Uterus (tissue), 2 donors: ENCODE results near the gene FGG.

Experiments used
- POLR2A ChIP-seq, 2 donors: fragments of 450-650 bp; IDR thresholded peaks; one replicate each; pipeline ENCODE4 v1.6.1; 2016; ENCODE audit warnings: antibody characterized with exemption in 2 of 2, mild to moderate bottlenecking in 1 of 2, moderate library complexity in 1 of 2
- TF ChIP-seq, protein P1 (sequence below), 4 experiments: fragments of 200-600 bp in 2 of 4; fragments of 450-650 bp in 2 of 4; sonication (generic) in 2 of 4; IDR thresholded peaks; one replicate each; pipeline ENCODE4 v1.5.1; 2016 to 2019; ENCODE audit warnings: antibody characterized with exemption in 4 of 4, mild to moderate bottlenecking in 2 of 4, moderate library complexity in 1 of 4

DNA sequence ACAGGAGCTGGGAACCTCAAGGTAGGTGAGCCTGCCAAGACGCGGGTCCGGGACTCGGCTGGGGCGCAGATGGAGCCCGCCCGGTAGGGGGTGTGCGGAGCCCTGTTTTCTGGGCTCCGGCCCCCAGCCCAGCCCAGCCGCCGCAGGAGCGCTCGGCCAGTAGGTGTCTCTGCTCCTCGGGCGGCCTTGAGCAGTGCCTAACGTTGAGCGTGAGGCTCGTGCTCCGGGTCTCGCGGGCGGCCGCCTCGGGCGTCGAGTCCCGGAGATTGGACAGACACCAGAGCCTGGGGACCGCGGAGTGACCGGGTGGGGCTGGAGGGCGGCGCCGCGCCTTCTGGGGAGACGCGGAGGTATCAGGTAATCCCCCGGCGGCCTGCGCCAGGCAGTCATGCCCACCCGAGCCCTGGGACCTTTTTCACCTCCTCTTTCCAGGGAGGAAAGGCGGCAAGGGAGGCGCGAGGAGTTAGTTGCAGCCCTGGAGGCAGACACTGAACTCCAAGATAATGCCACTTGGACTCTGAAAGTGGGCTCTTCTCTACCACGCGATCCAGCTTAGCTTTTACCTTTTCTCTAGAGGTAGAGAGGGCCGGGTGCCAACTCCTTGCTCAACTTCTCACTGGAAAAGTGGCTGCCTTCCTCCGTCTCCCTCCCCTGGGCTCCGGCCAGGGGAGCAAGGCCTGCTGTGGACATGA, 14.5 kb upstream of the FGG start:
- TF ChIP-seq, protein P1, sequence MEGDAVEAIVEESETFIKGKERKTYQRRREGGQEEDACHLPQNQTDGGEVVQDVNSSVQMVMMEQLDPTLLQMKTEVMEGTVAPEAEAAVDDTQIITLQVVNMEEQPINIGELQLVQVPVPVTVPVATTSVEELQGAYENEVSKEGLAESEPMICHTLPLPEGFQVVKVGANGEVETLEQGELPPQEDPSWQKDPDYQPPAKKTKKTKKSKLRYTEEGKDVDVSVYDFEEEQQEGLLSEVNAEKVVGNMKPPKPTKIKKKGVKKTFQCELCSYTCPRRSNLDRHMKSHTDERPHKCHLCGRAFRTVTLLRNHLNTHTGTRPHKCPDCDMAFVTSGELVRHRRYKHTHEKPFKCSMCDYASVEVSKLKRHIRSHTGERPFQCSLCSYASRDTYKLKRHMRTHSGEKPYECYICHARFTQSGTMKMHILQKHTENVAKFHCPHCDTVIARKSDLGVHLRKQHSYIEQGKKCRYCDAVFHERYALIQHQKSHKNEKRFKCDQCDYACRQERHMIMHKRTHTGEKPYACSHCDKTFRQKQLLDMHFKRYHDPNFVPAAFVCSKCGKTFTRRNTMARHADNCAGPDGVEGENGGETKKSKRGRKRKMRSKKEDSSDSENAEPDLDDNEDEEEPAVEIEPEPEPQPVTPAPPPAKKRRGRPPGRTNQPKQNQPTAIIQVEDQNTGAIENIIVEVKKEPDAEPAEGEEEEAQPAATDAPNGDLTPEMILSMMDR (IDR thresholded peaks at IDR 0.05), result peak in 2 of 4 experiments; percentile 42 to 62
- TF ChIP-seq POLR2A (IDR thresholded peaks at IDR 0.05), result no peak
